Hepatocyte (in vitro differentiated cells): Measurements from ENCODE around the gene IFI35. TPM values are rescaled to one million over a fixed set of nuclear protein-coding genes. Genes with fewer than 3 reads are reported as not detected.
"Not testable (repeated sequence)": the region's sequence is repeated elsewhere in the genome, so short reads cannot be mapped to it uniquely, and the experiment has no call there.

ENCODE experiments used
- DNase-seq: peaks from one replicate; pipeline ENCODE4 v3.0.0-alpha.2; 2016; ENCODE audit warnings: low spot score
- H2AFZ ChIP-seq: fragments of 200-600 bp; sonication (generic); 2 replicates; pipeline ENCODE4 v1.6.0; 2016; ENCODE audit warnings: antibody characterized with exemption, mild to moderate bottlenecking
- H3K27ac ChIP-seq: fragments of 200-600 bp; sonication (generic); 2 replicates; pipeline ENCODE4 v1.5.1; 2016; ENCODE audit warnings: mild to moderate bottlenecking
- H3K27me3 ChIP-seq: fragments of 200-600 bp; sonication (generic); 2 replicates; pipeline ENCODE4 v1.6.1; 2016
- H3K36me3 ChIP-seq: fragments of 200-600 bp; sonication (generic); replicated peaks from 2 replicates; pipeline ENCODE4 v1.5.1; 2016; ENCODE audit warnings: low read depth; ENCODE audit not compliant: insufficient read depth
- H3K4me1 ChIP-seq: fragments of 200-600 bp; sonication (generic); 2 replicates; pipeline ENCODE4 v1.5.1; 2016; ENCODE audit warnings: mild to moderate bottlenecking, moderate library complexity; ENCODE audit not compliant: insufficient read depth
- H3K4me2 ChIP-seq: fragments of 200-600 bp; sonication (generic); 2 replicates; pipeline ENCODE4 v1.6.0; 2016
- H3K4me3 ChIP-seq: fragments of 200-600 bp; sonication (generic); 2 replicates; pipeline ENCODE4 v1.5.1; 2016; ENCODE audit warnings: mild to moderate bottlenecking
- H3K79me2 ChIP-seq: fragments of 200-600 bp; sonication (generic); 2 replicates; pipeline ENCODE4 v1.6.0; 2017; ENCODE audit warnings: mild to moderate bottlenecking
- H3K9me2 ChIP-seq: fragments of 200-600 bp; sonication (generic); replicated peaks from 2 replicates; pipeline ENCODE4 v1.6.0; 2017; ENCODE audit warnings: mild to moderate bottlenecking; ENCODE audit not compliant: insufficient read depth
- H3K9me3 ChIP-seq: fragments of 200-600 bp; sonication (generic); 2 replicates; pipeline ENCODE4 v1.5.1; 2016; ENCODE audit warnings: low read depth, mild to moderate bottlenecking
- H4K20me1 ChIP-seq: fragments of 200-600 bp; sonication (generic); 2 replicates; pipeline ENCODE4 v1.6.0; 2016; ENCODE audit warnings: mild to moderate bottlenecking; ENCODE audit not compliant: insufficient read depth, poor library complexity, severe bottlenecking
- CTCF ChIP-seq: fragments of 200-600 bp; sonication (generic); IDR thresholded peaks from 2 replicates; pipeline ENCODE4 v1.5.1; 2016; ENCODE audit warnings: antibody characterized with exemption, mild to moderate bottlenecking; ENCODE audit not compliant: poor library complexity
- EZH2 ChIP-seq: fragments of 200-600 bp; sonication (generic); IDR thresholded peaks from 2 replicates; pipeline ENCODE4 v1.6.1; 2016; ENCODE audit warnings: antibody characterized with exemption, mild to moderate bottlenecking, borderline replicate concordance
- EZH2phosphoT487 ChIP-seq: fragments of 200-600 bp; sonication (generic); IDR thresholded peaks from one replicate; pipeline ENCODE4 v1.6.1; 2018; ENCODE audit warnings: antibody characterized with exemption, mild to moderate bottlenecking, low read depth, moderate library complexity; ENCODE audit not compliant: unreplicated experiment, severe bottlenecking
- WGBS: methylation state at CpG from one replicate; pipeline ENCODE4 v1.1.6; 2016; ENCODE audit warnings: low lambda C conversion rate; ENCODE audit errors: missing lambda C conversion rate; 5-methylcytosine and 5-hydroxymethylcytosine counted together
- polyA plus RNA-seq: library from polyadenylated mRNA; unstranded; fragments of >200 nt; fragmentation: Nextera tagmentation; extraction: Ambion mirVana; gene quantifications from 2 replicates; pipeline ENCODE4 v1.2.1, GENCODE V29; 2016
- total RNA-seq: library from RNA; depleted of rRNA; stranded (reverse); fragments of >200 nt; gene quantifications from 2 replicates; pipeline ENCODE4 v1.2.3, GENCODE V29; 2014

The IFI35 gene
- total and polyA plus RNA-seq, 2 experiments from 2014 or later = 18.4 to 27.5 TPM

GRCh38 chr17:42969001-42969581 lies 37.5 kb upstream of the IFI35 start:
- no peak overlapping the region for H3K4me3 ChIP-seq
- no peaks in the 10 kb centered on the region for H3K9me3 ChIP-seq
- H3K36me3 ChIP-seq = no peaks in the 10 kb centered on the region
- H3K79me2 ChIP-seq = peaks cover 2% of the 10 kb centered on the region
- no peaks in the 10 kb centered on the region for H3K9me2 ChIP-seq
- WGBS = 66% methylated on average over 5 of the region's 5 CpGs
- TF ChIP-seq EZH2 (no peak), CTCF (no peak), EZH2phosphoT487 (no peak)
- H3K4me2 ChIP-seq = no peak overlapping the region
- peak; percentile 23 for DNase-seq
- H3K27me3 ChIP-seq = no peaks in the 10 kb centered on the region
- H3K27ac ChIP-seq = no peak overlapping the region
- H3K4me1 ChIP-seq = no peaks in the 10 kb centered on the region
- H4K20me1 ChIP-seq = no peaks in the 10 kb centered on the region
- H2AFZ ChIP-seq = no peak overlapping the region

- H3K9me2 ChIP-seq = no peaks in the 10 kb centered on the region
- H4K20me1 ChIP-seq = no peaks in the 10 kb centered on the region
- DNase-seq = no peak
- WGBS = 96% methylated on average over 5 of the region's 5 CpGs
- H3K36me3 ChIP-seq = no peaks in the 10 kb centered on the region
- H3K9me3 ChIP-seq = no peaks in the 10 kb centered on the region
- no peaks in the 10 kb centered on the region for H3K79me2 ChIP-seq
- H3K4me1 ChIP-seq = no peaks in the 10 kb centered on the region
- H3K4me3 ChIP-seq = no peak overlapping the region
- no peak overlapping the region for H3K4me2 ChIP-seq
- H2AFZ ChIP-seq = no peak overlapping the region
- no peak overlapping the region for H3K27ac ChIP-seq
- TF ChIP-seq EZH2 = no peak
- no peak for TF ChIP-seq EZH2phosphoT487
- TF ChIP-seq CTCF = no peak
- H3K27me3 ChIP-seq = no peaks in the 10 kb centered on the region
These were observed 35.0 kb upstream of the IFI35 start for GRCh38 chr17:42971589-42971988.

- H3K4me3 ChIP-seq, DNase-seq, H3K27me3 ChIP-seq, H3K4me2 ChIP-seq, H3K27ac ChIP-seq, H3K79me2 ChIP-seq, H2AFZ ChIP-seq, H3K9me2 ChIP-seq, H3K36me3 ChIP-seq, H3K9me3 ChIP-seq, H4K20me1 ChIP-seq, H3K4me1 ChIP-seq: not testable (repeated sequence)
- WGBS = 86% methylated on average over 6 of the region's 18 CpGs
These were observed 33.3 kb upstream of the IFI35 start for GRCh38 chr17:42973323-42973722.

GRCh38 chr17:42975265-42975664 lies 31.3 kb upstream of the IFI35 start:
- Histone ChIP-seq H3K27ac (no peak overlapping the region), H3K79me2 (peaks cover 2% of the 10 kb centered on the region), H3K36me3 (no peaks in the 10 kb centered on the region), H3K4me2 (no peak overlapping the region), H3K9me2 (no peaks in the 10 kb centered on the region), H3K9me3 (no peaks in the 10 kb centered on the region), H3K4me1 (no peaks in the 10 kb centered on the region), H2AFZ (no peak overlapping the region), H4K20me1 (no peaks in the 10 kb centered on the region), H3K27me3 (no peaks in the 10 kb centered on the region), H3K4me3 (no peak overlapping the region)
- no peak for DNase-seq
- TF ChIP-seq CTCF (no peak), EZH2 (no peak), EZH2phosphoT487 (no peak)
- 52% methylated on average over 2 of the region's 2 CpGs for WGBS

GRCh38 chr17:42975701-42976100 lies 30.9 kb upstream of the IFI35 start:
- not testable (repeated sequence) for H3K36me3 ChIP-seq
- WGBS = 85% methylated on average over 16 of the region's 16 CpGs

More at GRCh38 chr17:42975701-42976100, 30.9 kb upstream of the IFI35 start:
- not testable (repeated sequence) for H3K4me2 ChIP-seq, H3K4me1 ChIP-seq, H3K27ac ChIP-seq, H3K27me3 ChIP-seq, H3K4me3 ChIP-seq, H4K20me1 ChIP-seq, H2AFZ ChIP-seq, H3K79me2 ChIP-seq, H3K9me3 ChIP-seq, H3K9me2 ChIP-seq, DNase-seq
